ENCODE measurements around the gene TOP2B. TPM values are rescaled to one million over a fixed set of nuclear protein-coding genes. Genes with fewer than 3 reads are reported as not detected.
A peak's percentile ranks its signal among the peaks of the same experiment; 100 is the strongest.

TOP2B gene
- total and polyA plus RNA-seq, 9 of the 15 experiments (the other 6 are each of a cell fraction or from before 2014, with no cell fraction given) = 45.3 to 186 (median 134) TPM

DNA sequence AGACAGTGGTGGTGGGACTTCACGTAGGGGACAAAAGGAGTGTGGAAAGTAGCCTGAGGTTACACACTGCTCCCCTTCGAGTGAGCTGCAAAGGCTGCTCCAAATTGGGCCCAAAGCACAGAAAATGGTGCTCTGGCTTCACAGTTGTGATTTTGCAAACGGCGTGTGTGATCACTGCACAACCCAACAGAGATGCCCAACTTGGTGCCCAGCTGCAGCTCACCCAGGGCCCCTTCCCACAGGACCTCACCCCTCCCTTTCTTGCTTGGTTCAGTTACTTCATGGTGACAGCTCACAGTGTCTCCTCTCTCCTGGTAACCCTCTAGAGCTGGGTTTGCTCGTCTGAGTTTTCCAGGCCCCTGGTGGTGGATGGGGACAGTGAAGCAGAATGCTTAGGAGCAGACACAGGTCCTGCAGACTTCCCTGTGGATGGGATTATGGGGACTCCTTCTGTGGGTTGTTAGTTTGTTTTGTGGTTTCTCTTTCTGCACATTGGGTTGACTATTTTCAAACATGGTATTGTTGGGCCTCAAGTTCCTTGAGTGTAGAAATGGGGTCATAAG, 98.3 kb downstream of the TOP2B start:
- no TSS peak for BruUV-seq (replicated peaks)
- DNase-seq (ENCODE audit: extremely low read depth in 1 of 4, low spot score in 3 of 4) (peak in 2 of 4 experiments; percentile 29 to 30), FAIRE-seq (no peak), ATAC-seq (peak; percentile 68)
- TF ChIP-seq FOXP1 (CRISPR knock-in tag; IDR thresholded peaks at IDR 0.05) (no peak), MCM7 (IDR thresholded peaks at IDR 0.05) (0 out of 4 replicates have a peak, but pooled peaks of 1 of the 2 experiments have one; percentile 30), MITF (IDR thresholded peaks at IDR 0.05) (no peak), ZNF512 (tag; IDR thresholded peaks at IDR 0.05) (no peak)
- TF ChIP-seq, protein P1, sequence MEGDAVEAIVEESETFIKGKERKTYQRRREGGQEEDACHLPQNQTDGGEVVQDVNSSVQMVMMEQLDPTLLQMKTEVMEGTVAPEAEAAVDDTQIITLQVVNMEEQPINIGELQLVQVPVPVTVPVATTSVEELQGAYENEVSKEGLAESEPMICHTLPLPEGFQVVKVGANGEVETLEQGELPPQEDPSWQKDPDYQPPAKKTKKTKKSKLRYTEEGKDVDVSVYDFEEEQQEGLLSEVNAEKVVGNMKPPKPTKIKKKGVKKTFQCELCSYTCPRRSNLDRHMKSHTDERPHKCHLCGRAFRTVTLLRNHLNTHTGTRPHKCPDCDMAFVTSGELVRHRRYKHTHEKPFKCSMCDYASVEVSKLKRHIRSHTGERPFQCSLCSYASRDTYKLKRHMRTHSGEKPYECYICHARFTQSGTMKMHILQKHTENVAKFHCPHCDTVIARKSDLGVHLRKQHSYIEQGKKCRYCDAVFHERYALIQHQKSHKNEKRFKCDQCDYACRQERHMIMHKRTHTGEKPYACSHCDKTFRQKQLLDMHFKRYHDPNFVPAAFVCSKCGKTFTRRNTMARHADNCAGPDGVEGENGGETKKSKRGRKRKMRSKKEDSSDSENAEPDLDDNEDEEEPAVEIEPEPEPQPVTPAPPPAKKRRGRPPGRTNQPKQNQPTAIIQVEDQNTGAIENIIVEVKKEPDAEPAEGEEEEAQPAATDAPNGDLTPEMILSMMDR (IDR thresholded peaks at IDR 0.05 in 2 of 3, conservative IDR thresholded peaks at IDR 0.05 in 1 of 3; ENCODE audit: insufficient read depth in 2 of 3, low read depth in 1 of 3, low read length in 3 of 3) = 0 out of 6 replicates have a peak, but pooled peaks have one; percentile 6 to 18 (median 7)
- Histone ChIP-seq H3K9me1 (ENCODE audit: control insufficient read depth, insufficient read depth, low read length) (no peaks in the 10 kb centered on the region), H3K4me2 (ENCODE audit: insufficient read depth, low read length) (no peak overlapping the region), H3K4me3 (no peak overlapping the region), H3K4me1 (replicated peaks in 1 of 2; ENCODE audit: control insufficient read depth in 2 of 2, insufficient read depth in 2 of 2, low read length in 2 of 2) (no peaks in the 10 kb centered on the region), H3K9me3 (replicated peaks; ENCODE audit: control insufficient read depth, insufficient read depth, low read depth, low read length) (no peaks in the 10 kb centered on the region), H2AFZ (ENCODE audit: low read depth, low read length) (peak overlapping the region; percentile 49; the same call in 1 of the 2 replicates), H3K9ac (ENCODE audit: insufficient read depth in 1 of 2, low read depth in 2 of 2, low read length in 2 of 2) (no peak overlapping the region), H3K27ac (ENCODE audit: extremely low read depth, low read depth, low read length) (no peak overlapping the region), H3K36me3 (ENCODE audit: control insufficient read depth, insufficient read depth, low read length) (no peaks in the 10 kb centered on the region), H3K79me2 (ENCODE audit: control insufficient read depth, insufficient read depth, low read length) (no peaks in the 10 kb centered on the region), H4K20me1 (replicated peaks; ENCODE audit: control insufficient read depth, insufficient read depth, low read length) (no peaks in the 10 kb centered on the region), H3K27me3 (ENCODE audit: control insufficient read depth in 2 of 2, insufficient read depth in 2 of 2, low read length in 2 of 2) (peaks cover 22 to 47% of the 10 kb centered on the region in 2 experiments)
- WGBS (ENCODE audit: insufficient coverage, low coverage, missing lambda C conversion rate) = 6% methylated on average over 5 of the region's 5 CpGs
- intact Hi-C loops (cut with micrococcal nuclease) (no loop called here), in situ Hi-C loops (cut with MboI) (no loop called here)
- POLR2A ChIA-PET = interaction anchor here (0.7 kb wide), 1 partner anchor 145 kb away, joined by 3 read pairs; no protein-coding TSS in a partner anchor
- CTCF ChIA-PET (ENCODE audit: low intra/inter-chr PET ratio) = no interaction called here
